Astrocyte (in vitro differentiated cells and primary cell): ENCODE measurements around the gene KDR.

Experiments used
- EZH2 ChIP-seq: IDR thresholded peaks from 2 replicates; pipeline ENCODE4 v1.6.1; 2012; ENCODE audit warnings: mild to moderate bottlenecking, low read length, inconsistent platforms; ENCODE audit not compliant: insufficient read depth
- TF ChIP-seq, protein P1 (sequence below): IDR thresholded peaks from 2 replicates; pipeline ENCODE4 v1.5.1; 2011; ENCODE audit warnings: low read depth, mild to moderate bottlenecking, inconsistent platforms, low read length, moderate library complexity; ENCODE audit not compliant: insufficient read depth

DNA sequence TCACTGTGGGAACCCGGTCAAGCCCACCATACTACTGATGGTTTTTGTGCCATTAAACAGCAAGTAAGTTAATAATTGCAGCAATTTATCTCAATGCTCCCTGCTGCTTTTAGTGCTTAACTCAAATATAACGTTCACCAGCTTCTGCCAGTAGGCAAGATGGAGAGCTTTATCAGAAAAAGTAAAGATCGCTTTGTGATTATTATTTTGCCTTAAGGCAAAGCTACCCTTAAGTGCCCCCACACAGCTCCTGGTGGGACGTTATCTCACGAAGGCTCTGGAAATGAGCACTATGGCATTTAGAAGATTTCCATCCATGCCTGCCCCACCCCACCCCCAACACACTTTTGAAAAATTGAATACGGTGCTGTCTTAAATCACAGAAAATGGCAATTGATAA lies 59.4 kb downstream of the KDR start:
- TF ChIP-seq, protein P1, sequence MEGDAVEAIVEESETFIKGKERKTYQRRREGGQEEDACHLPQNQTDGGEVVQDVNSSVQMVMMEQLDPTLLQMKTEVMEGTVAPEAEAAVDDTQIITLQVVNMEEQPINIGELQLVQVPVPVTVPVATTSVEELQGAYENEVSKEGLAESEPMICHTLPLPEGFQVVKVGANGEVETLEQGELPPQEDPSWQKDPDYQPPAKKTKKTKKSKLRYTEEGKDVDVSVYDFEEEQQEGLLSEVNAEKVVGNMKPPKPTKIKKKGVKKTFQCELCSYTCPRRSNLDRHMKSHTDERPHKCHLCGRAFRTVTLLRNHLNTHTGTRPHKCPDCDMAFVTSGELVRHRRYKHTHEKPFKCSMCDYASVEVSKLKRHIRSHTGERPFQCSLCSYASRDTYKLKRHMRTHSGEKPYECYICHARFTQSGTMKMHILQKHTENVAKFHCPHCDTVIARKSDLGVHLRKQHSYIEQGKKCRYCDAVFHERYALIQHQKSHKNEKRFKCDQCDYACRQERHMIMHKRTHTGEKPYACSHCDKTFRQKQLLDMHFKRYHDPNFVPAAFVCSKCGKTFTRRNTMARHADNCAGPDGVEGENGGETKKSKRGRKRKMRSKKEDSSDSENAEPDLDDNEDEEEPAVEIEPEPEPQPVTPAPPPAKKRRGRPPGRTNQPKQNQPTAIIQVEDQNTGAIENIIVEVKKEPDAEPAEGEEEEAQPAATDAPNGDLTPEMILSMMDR = no peak
- TF ChIP-seq EZH2 = no peak
